Measurements from ENCODE around the gene UBASH3A. TPM values are rescaled to one million over a fixed set of nuclear protein-coding genes. Genes with fewer than 3 reads are reported as not detected.

The UBASH3A gene
- total RNA-seq, 1 donor from 2014 or later = 6.4 TPM

DNA sequence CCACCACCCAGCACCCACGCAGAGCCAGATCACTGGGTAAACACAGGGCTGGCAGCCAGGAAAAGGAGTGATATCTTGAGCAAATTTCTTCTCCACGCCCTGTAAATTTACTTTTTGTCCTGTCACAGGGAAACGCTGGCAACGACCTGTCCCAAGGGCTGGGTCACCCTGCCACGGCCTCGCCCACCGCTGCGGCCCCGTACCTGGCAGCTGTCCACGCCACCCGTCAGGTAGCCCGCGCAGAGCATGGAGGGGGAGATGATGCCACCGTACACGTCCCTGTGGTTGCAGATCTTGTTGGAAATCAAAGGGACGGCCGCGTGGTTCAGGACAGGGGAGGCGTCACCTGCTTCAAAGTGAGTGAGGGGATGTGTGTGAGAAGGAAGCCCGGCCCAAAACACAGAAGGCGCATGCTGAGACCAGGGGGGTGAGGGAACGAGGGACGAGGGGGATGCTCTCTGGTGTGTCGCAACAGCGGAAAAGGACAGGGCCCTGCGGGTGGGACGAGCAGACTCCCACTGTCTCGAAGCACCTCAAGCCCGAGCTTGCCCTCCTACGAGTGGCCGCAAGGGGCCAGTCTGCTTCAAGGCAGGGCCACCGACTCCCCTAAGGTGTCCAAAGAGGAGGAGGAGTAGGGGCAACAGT, 27.2 kb upstream of the UBASH3A start:
- no peak for TF ChIP-seq POLR2A (IDR thresholded peaks at IDR 0.05)
- TF ChIP-seq, protein P1, sequence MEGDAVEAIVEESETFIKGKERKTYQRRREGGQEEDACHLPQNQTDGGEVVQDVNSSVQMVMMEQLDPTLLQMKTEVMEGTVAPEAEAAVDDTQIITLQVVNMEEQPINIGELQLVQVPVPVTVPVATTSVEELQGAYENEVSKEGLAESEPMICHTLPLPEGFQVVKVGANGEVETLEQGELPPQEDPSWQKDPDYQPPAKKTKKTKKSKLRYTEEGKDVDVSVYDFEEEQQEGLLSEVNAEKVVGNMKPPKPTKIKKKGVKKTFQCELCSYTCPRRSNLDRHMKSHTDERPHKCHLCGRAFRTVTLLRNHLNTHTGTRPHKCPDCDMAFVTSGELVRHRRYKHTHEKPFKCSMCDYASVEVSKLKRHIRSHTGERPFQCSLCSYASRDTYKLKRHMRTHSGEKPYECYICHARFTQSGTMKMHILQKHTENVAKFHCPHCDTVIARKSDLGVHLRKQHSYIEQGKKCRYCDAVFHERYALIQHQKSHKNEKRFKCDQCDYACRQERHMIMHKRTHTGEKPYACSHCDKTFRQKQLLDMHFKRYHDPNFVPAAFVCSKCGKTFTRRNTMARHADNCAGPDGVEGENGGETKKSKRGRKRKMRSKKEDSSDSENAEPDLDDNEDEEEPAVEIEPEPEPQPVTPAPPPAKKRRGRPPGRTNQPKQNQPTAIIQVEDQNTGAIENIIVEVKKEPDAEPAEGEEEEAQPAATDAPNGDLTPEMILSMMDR (IDR thresholded peaks at IDR 0.05) = no peak
- TF ChIP-seq POLR2AphosphoS5 (IDR thresholded peaks at IDR 0.05; ENCODE audit: insufficient read depth in 1 of 2, low read depth in 1 of 2) = no peak
- no peak for DNase-seq (ENCODE audit: extremely low spot score in 2 of 2)
- no peaks in the 10 kb centered on the region for H3K9me3 ChIP-seq
- H3K27ac ChIP-seq = no peak overlapping the region
- H3K4me3 ChIP-seq = no peak overlapping the region
- no peaks in the 10 kb centered on the region for H3K36me3 ChIP-seq
- no peaks in the 10 kb centered on the region for H3K27me3 ChIP-seq
- no peaks in the 10 kb centered on the region for H3K4me1 ChIP-seq
- intact Hi-C loops (cut with DNase I) = no loop called here

- no peak overlapping the region for H3K27ac ChIP-seq
- no peak for DNase-seq (ENCODE audit: extremely low spot score in 2 of 2)
Observed at GRCh38 chr21:42377211-42377950, 26.3 kb upstream of the UBASH3A start.

DNA sequence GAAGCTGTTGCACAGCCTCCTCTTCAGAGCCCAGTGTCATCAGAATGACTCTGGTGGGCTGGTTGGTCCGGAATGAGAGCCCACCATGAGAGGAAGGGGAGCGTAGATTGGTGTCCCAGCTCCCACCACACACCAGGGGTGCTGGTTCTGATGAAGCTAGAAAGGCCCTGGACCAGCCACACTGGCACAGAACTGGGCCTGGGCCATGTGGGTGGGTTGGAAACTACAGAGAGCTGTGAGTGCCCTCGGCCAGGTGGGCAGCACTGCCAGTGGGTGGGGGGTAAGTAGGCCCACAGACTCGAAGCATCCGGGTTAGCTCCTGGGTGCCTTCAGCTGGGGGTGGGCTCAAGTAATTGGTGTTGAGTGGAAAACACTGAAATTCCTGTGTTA, 25.8 kb upstream of the UBASH3A start:
- intact Hi-C loops (cut with DNase I) = no loop called here
- Histone ChIP-seq H3K4me3 (no peak overlapping the region), H3K27ac (no peak overlapping the region), H3K36me3 (no peaks in the 10 kb centered on the region), H3K27me3 (no peaks in the 10 kb centered on the region), H3K4me1 (no peaks in the 10 kb centered on the region), H3K9me3 (no peaks in the 10 kb centered on the region)
- DNase-seq (ENCODE audit: extremely low spot score in 2 of 2) = no peak
- TF ChIP-seq POLR2A (IDR thresholded peaks at IDR 0.05) (no peak), POLR2AphosphoS5 (IDR thresholded peaks at IDR 0.05; ENCODE audit: insufficient read depth in 1 of 2, low read depth in 1 of 2) (no peak)
- TF ChIP-seq, protein P1 (IDR thresholded peaks at IDR 0.05) = no peak

More at GRCh38 chr21:42377211-42377950, 26.3 kb upstream of the UBASH3A start:
- Histone ChIP-seq H3K9me3 (no peaks in the 10 kb centered on the region), H3K36me3 (no peaks in the 10 kb centered on the region), H3K4me3 (no peak overlapping the region), H3K27me3 (no peaks in the 10 kb centered on the region), H3K4me1 (no peaks in the 10 kb centered on the region)
- no peak for TF ChIP-seq POLR2A (IDR thresholded peaks at IDR 0.05)
- TF ChIP-seq POLR2AphosphoS5 (IDR thresholded peaks at IDR 0.05; ENCODE audit: insufficient read depth in 1 of 2, low read depth in 1 of 2) = no peak
- TF ChIP-seq, protein P1 (IDR thresholded peaks at IDR 0.05) = no peak
- intact Hi-C loops (cut with DNase I) = no loop called here

- H3K4me1 ChIP-seq = no peaks in the 10 kb centered on the region
- intact Hi-C loops (cut with DNase I) = no loop called here
- DNase-seq (ENCODE audit: extremely low spot score in 2 of 2) = no peak
- no peaks in the 10 kb centered on the region for H3K9me3 ChIP-seq
- H3K4me3 ChIP-seq = no peak overlapping the region
- TF ChIP-seq POLR2AphosphoS5 (IDR thresholded peaks at IDR 0.05; ENCODE audit: insufficient read depth in 1 of 2, low read depth in 1 of 2) (no peak), POLR2A (IDR thresholded peaks at IDR 0.05) (no peak)
- TF ChIP-seq, protein P1 (IDR thresholded peaks at IDR 0.05) = no peak
- H3K27me3 ChIP-seq = no peaks in the 10 kb centered on the region
- no peak overlapping the region for H3K27ac ChIP-seq
- H3K36me3 ChIP-seq = no peaks in the 10 kb centered on the region
Observed at GRCh38 chr21:42378418-42378817, 25.3 kb upstream of the UBASH3A start.
